ENCODE measurements around the gene NT5DC1.

Gene NT5DC1

DNA sequence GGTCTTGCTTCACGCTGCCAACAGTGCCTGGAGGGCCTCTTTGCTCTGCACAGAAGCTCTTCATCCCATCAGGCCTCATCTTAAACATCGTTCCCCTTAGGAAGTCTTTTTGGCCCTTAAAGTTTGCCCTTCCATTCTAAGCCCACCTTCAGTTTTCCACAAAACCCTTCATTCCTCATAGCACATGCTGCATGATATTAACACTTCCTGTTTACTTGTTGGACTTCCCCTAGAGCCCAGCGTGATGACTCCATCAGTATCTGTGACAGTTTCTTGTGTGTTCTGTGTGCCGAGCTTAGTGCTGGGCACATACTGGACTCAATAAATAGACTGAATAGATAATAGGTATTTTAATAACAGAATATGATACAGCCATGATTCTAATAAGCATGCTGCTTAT is 2.2 kb downstream of the NT5DC1 start:
- TF ChIP-seq, protein P1, sequence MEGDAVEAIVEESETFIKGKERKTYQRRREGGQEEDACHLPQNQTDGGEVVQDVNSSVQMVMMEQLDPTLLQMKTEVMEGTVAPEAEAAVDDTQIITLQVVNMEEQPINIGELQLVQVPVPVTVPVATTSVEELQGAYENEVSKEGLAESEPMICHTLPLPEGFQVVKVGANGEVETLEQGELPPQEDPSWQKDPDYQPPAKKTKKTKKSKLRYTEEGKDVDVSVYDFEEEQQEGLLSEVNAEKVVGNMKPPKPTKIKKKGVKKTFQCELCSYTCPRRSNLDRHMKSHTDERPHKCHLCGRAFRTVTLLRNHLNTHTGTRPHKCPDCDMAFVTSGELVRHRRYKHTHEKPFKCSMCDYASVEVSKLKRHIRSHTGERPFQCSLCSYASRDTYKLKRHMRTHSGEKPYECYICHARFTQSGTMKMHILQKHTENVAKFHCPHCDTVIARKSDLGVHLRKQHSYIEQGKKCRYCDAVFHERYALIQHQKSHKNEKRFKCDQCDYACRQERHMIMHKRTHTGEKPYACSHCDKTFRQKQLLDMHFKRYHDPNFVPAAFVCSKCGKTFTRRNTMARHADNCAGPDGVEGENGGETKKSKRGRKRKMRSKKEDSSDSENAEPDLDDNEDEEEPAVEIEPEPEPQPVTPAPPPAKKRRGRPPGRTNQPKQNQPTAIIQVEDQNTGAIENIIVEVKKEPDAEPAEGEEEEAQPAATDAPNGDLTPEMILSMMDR (conservative IDR thresholded peaks at IDR 0.05; ENCODE audit: low read length), result no peak
- DNase-seq (ENCODE audit: low read depth), result no peak
- no peak overlapping the region for H3K4me3 ChIP-seq (ENCODE audit: low read length)

DNA sequence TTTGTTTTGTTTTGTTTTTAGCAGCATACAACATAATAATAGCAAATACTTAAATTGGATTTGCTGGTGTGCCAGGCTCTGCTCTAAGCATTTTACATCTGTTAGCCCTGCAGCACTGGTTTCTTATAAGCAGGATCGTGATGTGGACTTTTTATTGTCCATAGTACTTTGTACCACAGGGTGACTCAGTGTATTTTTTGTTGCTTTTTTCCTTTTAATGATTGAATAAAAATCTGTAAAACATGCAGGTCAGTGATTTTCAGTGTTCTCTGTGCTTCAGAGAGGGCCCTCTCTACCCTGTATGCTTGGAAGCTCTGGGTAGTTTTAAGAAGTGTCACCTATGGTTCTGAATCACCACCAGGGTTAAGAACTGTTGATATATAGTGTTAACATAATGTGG is 4.0 kb downstream of the NT5DC1 start:
- no peak for DNase-seq (ENCODE audit: low read depth)
- no peak overlapping the region for H3K4me3 ChIP-seq (ENCODE audit: low read length)
- TF ChIP-seq, protein P1 (conservative IDR thresholded peaks at IDR 0.05; ENCODE audit: low read length), result no peak

DNA sequence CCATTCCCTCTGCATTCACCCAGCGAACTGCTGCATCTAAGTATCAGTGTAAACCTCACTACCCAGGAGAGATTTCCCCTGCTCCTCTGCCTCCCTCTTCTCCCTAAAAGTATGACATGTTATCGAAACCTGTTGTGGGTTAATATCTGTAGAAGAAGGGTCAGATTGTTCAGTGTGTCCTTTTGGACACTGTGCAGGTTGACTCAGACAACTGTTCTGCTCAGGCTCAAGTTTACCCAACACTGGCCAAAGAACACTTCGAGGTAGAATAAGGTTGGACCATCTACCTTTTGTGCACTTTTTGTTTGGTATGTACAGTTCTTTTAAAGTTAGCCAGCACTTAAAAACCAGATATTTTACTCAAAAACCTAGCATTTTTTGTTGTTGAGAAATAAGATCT is 4.6 kb downstream of the NT5DC1 start:
- no peak for DNase-seq (ENCODE audit: low read depth)
- H3K4me3 ChIP-seq (ENCODE audit: low read length), result no peak overlapping the region
- TF ChIP-seq, protein P1 (conservative IDR thresholded peaks at IDR 0.05; ENCODE audit: low read length), result no peak

DNA sequence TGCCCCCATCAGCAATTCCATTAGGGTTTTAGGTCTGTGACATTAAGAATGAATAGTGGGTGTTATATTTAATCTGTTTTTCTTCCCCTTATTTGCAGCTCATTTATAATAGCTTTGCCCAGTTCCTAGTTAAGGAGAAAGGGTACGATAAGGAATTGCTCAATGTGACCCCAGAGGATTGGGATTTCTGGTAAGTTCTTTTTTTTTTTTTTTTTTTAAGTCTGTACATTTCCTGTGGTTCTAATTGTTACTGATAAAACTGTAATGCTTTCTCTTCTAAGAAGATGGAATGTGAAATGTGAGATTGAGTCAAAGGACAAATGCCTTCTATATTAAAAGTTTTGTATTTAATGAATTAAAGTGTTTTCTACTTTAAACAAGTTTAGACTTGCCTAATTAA is 5.5 kb downstream of the NT5DC1 start:
- DNase-seq (ENCODE audit: low read depth), result no peak
- TF ChIP-seq, protein P1 (conservative IDR thresholded peaks at IDR 0.05; ENCODE audit: low read length), result no peak
- H3K4me3 ChIP-seq (ENCODE audit: low read length), result no peak overlapping the region

DNA sequence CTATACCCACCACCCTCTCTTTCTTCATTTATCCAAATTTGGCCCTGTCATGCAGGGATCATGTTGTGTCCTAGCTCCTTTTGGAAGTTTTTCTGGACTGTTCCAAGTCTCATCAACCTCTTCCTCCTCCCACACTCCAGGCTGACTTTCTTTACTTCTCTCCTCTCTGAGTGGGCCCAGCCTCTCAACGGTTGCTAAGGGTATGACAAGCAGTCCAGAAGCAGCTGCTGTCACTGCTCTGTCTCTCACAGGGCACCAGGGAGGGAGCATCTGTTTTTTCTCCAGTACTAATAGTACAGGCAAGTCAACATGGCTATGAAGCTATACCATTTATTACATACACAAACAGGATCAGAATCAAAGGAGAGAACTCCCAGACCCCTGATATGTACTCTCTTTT is 8.2 kb downstream of the NT5DC1 start:
- TF ChIP-seq, protein P1 (conservative IDR thresholded peaks at IDR 0.05; ENCODE audit: low read length), result no peak
- H3K4me3 ChIP-seq (ENCODE audit: low read length), result no peak overlapping the region
- DNase-seq (ENCODE audit: low read depth), result no peak

DNA sequence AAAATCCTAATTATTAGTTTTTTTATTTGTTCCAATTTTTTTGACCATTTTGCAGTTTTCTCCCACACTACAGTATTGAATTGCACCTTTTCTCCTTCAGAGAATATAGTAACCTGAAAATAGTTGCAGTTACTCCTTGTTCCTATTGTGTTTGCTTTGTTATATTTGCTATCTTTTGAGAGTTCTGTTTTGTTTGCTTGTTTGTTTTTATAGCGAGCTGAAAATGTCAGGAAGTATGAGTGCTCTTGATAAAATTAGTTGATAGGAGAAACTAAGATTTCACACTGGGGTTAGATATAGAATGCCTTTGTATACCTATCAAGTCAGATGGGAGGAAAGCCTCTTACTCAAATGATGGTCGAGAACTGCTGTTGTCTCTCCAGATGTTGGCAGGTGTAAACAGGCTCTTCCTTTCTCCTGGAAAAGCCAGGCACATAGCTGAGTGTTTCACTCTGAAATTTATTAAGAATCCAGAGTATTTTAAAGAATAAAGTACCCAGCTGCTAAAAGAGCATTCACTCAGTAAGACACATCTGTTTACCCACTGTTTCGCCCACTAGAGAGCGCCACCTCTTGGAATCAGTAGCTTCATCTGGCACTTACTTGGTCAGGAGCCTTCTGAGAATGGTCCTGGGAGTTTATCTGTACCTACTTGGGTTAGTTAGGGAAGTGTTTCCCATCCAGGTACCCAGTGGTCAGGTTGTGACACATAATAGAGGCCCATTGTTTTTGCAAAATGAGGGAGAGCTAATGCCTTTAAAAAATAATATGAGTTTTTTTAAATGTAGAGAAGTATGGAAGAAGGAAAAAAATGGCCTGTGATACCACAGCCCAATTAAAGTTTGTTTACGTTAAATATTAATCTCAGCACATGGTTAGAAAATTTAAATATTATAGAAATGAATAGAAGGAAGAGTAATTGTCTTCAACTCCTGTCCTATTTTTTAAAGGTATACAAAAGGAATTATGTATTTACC is 11.2 kb downstream of the NT5DC1 start:
- TF ChIP-seq, protein P1 (conservative IDR thresholded peaks at IDR 0.05; ENCODE audit: low read length), result peak; percentile 68
- peak; percentile 40 for DNase-seq (ENCODE audit: low read depth)
- no peak overlapping the region for H3K4me3 ChIP-seq (ENCODE audit: low read length)

DNA sequence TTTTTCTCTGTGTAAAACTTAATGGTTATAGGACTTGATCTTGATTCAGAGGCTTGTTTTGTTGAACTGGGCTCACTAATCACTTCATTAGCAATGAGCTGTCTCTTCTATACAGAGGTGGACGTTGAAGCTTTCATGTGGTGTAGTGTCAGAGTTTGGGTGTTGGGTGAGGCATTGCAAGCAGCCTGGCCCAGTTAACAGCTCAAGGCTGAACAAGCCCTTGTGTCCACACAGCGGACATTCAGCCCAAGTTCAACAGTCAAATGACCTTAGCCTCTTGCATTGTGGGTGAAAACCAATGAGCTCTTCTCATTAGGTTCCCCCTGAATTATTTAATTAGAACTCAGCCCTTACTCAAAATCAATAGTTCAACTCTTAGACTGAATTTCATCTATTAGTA is 12.7 kb downstream of the NT5DC1 start:
- TF ChIP-seq, protein P1 (conservative IDR thresholded peaks at IDR 0.05; ENCODE audit: low read length), result no peak
- no peak for DNase-seq (ENCODE audit: low read depth)
- H3K4me3 ChIP-seq (ENCODE audit: low read length), result no peak overlapping the region

All from AG10803 (cell line).